GM18870 (cell line): ENCODE measurements around the gene IL10.
"Not testable (repeated sequence)": the region's sequence is repeated elsewhere in the genome, so short reads cannot be mapped to it uniquely, and the experiment has no call there.

Source experiments
- ATAC-seq: cut with Tn5 transposase; IDR thresholded peaks from one replicate; pipeline ENCODE4 v1.9.1; 2021; ENCODE audit warnings: moderate library complexity; ENCODE audit not compliant: unreplicated experiment

The IL10 gene

GRCh38 chr1:206768472-206769303 is 3.6 kb downstream of the IL10 start:
- ATAC-seq: no peak

- peak; percentile 60 for ATAC-seq
Observed at GRCh38 chr1:206766251-206766856, 5.9 kb downstream of the IL10 start.

GRCh38 chr1:206765771-206766170 is 6.5 kb downstream of the IL10 start:
- not testable (repeated sequence) for ATAC-seq

GRCh38 chr1:206762741-206763364 is 9.4 kb downstream of the IL10 start:
- ATAC-seq: not testable (repeated sequence)

- ATAC-seq: no peak
Observed at GRCh38 chr1:206761159-206761768, 11.0 kb downstream of the IL10 start.

- no peak for ATAC-seq
Observed at GRCh38 chr1:206760590-206760989, 11.7 kb downstream of the IL10 start.

- no peak for ATAC-seq
Observed at GRCh38 chr1:206757524-206758266, 14.6 kb downstream of the IL10 start.

GRCh38 chr1:206754011-206754410 is 18.3 kb downstream of the IL10 start:
- ATAC-seq: no peak

GRCh38 chr1:206753141-206753540 is 19.2 kb downstream of the IL10 start:
- ATAC-seq: no peak

- ATAC-seq: no peak
Observed at GRCh38 chr1:206752481-206752880, 19.8 kb downstream of the IL10 start.

- no peak for ATAC-seq
Observed at GRCh38 chr1:206751891-206752290, 20.4 kb downstream of the IL10 start.

- ATAC-seq: no peak
Observed at GRCh38 chr1:206748348-206749030, 23.8 kb downstream of the IL10 start.

- no peak for ATAC-seq
Observed at GRCh38 chr1:206745301-206745700, 27.0 kb downstream of the IL10 start.

- ATAC-seq: no peak
Observed at GRCh38 chr1:206744683-206745082, 27.6 kb downstream of the IL10 start.

GRCh38 chr1:206742719-206743383 is 29.4 kb downstream of the IL10 start:
- ATAC-seq: no peak

- no peak for ATAC-seq
Observed at GRCh38 chr1:206741142-206741701, 31.1 kb downstream of the IL10 start.

GRCh38 chr1:206739411-206740076 is 32.8 kb downstream of the IL10 start:
- ATAC-seq: peak; percentile 84

- peak; percentile 3 for ATAC-seq
Observed at GRCh38 chr1:206738370-206739366, 33.6 kb downstream of the IL10 start.
